ENCODE measurements around the gene UROS. TPM values are rescaled to one million over a fixed set of nuclear protein-coding genes. Genes with fewer than 3 reads are reported as not detected.

Gene UROS
- total RNA-seq: 63.9 and 68.5 TPM in 2 replicates

GRCh38 chr10:125822878-125823662, at the start of gene UROS, which contains the start of gene BCCIP:
Gene UROS (minus strand): TSS chr10:125823258. CDS start chr10:125816499, 6,759 bp downstream.
Gene BCCIP (plus strand): TSS chr10:125823546. CDS start chr10:125823558, 12 bp downstream.

GRCh38 chr10:125775491-125776106, 47.5 kb downstream of the UROS start, which contains the start of gene MMP21:
Gene MMP21 (minus strand): TSS chr10:125775821. CDS start chr10:125775821, 0 bp downstream.

Small RNA genes within 50 kb of the gene (small RNA-seq; reads per million reads assigned to genes)
- gene MIR4484: not detected
- gene RF00017: not detected

Other genes starting within 250 kb of the UROS start
- not detected in 2 replicates for gene TEX36, start 140.1 kb downstream of the UROS start, total RNA-seq
- gene EDRF1, start 103.5 kb downstream of the UROS start, total RNA-seq: 33.1 TPM in 2 replicates
- 0.13 TPM in 1 of 2 replicates, not detected in the other for gene MMP21, start 47.4 kb downstream of the UROS start, total RNA-seq
- gene BCCIP, start 288 bp upstream of the UROS start, total RNA-seq: 86.6 and 93.2 TPM in 2 replicates
- gene DHX32, start 58.0 kb upstream of the UROS start, total RNA-seq: 39.9 and 47.9 TPM in 2 replicates
- gene FANK1, start 73.3 kb upstream of the UROS start, total RNA-seq: 1.2 TPM in 2 replicates

Measured in thoracic aorta endothelial cell (primary cell).